Keratinocyte (primary cell): ENCODE data around the gene AMBP. TPM values are rescaled to one million over a fixed set of nuclear protein-coding genes. Genes with fewer than 3 reads are reported as not detected.

Experiments
- DNase-seq: peaks from one replicate; pipeline ENCODE4 v3.0.0-alpha.2; 2011; ENCODE audit warnings: low read depth, missing footprints, low spot score
- FAIRE-seq: peaks from 2 replicates; lab custom pipeline; 2011; peaks lifted over from hg19 to GRCh38; lab: Jason Lieb, UNC
- H2AFZ ChIP-seq: 2 replicates; pipeline ENCODE4 v1.6.0; 2012; ENCODE audit warnings: low read length, control low read depth, inconsistent platforms; ENCODE audit not compliant: control insufficient read depth
- H3K27ac ChIP-seq: 2 replicates; pipeline ENCODE4 v1.5.1; 2011; ENCODE audit warnings: low read length; ENCODE audit not compliant: control insufficient read depth, insufficient read depth
- H3K27me3 ChIP-seq: 3 replicates; pipeline ENCODE4 v1.6.0; 2011; ENCODE audit warnings: low read length; ENCODE audit not compliant: control insufficient read depth, insufficient read depth; ENCODE audit errors: extremely low read depth
- H3K36me3 ChIP-seq, 2 experiments: 2 replicates in 1 of 2; 3 replicates in 1 of 2; pipeline ENCODE4 v1.5.1; 2011; ENCODE audit warnings: low read length in 2 of 2, mild to moderate bottlenecking in 1 of 2; ENCODE audit not compliant: control insufficient read depth in 2 of 2, insufficient read depth in 2 of 2; ENCODE audit errors: extremely low read depth in 1 of 2
- H3K4me1 ChIP-seq: 3 replicates; pipeline ENCODE4 v1.5.1; 2011; ENCODE audit warnings: low read length; ENCODE audit not compliant: control insufficient read depth, insufficient read depth; ENCODE audit errors: extremely low read depth
- H3K4me2 ChIP-seq: 3 replicates; pipeline ENCODE4 v1.6.0; 2011; ENCODE audit warnings: low read depth, low read length; ENCODE audit not compliant: control insufficient read depth, insufficient read depth; ENCODE audit errors: extremely low read depth
- H3K4me3 ChIP-seq, 3 experiments: fragments of 200-600 bp in 1 of 3; sonication (generic) in 1 of 3; 2 replicates in 2 of 3; 3 replicates in 1 of 3; pipeline ENCODE4 v1.5.1; 2011 to 2016; ENCODE audit warnings: low read length in 3 of 3, mild to moderate bottlenecking in 3 of 3, control low read depth in 2 of 3, inconsistent platforms in 1 of 3, low read depth in 1 of 3, mixed read lengths in 1 of 3, mixed run types in 1 of 3, moderate library complexity in 1 of 3; ENCODE audit not compliant: control insufficient read depth in 2 of 3, insufficient read depth in 2 of 3; ENCODE audit errors: extremely low read depth in 1 of 3
- H3K79me2 ChIP-seq: 2 replicates; pipeline ENCODE4 v1.6.0; 2012; ENCODE audit warnings: low read length; ENCODE audit not compliant: control insufficient read depth, insufficient read depth
- H3K9ac ChIP-seq: 3 replicates; pipeline ENCODE4 v1.6.0; 2011; ENCODE audit warnings: low read length; ENCODE audit not compliant: control insufficient read depth, insufficient read depth; ENCODE audit errors: extremely low read depth
- H3K9me1 ChIP-seq: 3 replicates; pipeline ENCODE4 v1.6.0; 2011; ENCODE audit warnings: low read length; ENCODE audit not compliant: control insufficient read depth, insufficient read depth; ENCODE audit errors: extremely low read depth
- H3K9me3 ChIP-seq: 2 replicates; pipeline ENCODE4 v1.5.1; 2012; ENCODE audit warnings: low read depth, low read length; ENCODE audit not compliant: control insufficient read depth
- H4K20me1 ChIP-seq: 3 replicates; pipeline ENCODE4 v1.6.0; 2011; ENCODE audit warnings: low read length; ENCODE audit not compliant: control insufficient read depth, insufficient read depth; ENCODE audit errors: extremely low read depth
- EZH2 ChIP-seq: IDR thresholded peaks from one replicate; pipeline ENCODE4 v1.6.1; 2012; ENCODE audit warnings: inconsistent platforms, mild to moderate bottlenecking, low read length, moderate library complexity
- dilution Hi-C: fragments of 300-500 bp; cut with MboI; formaldehyde crosslinking; loops from one replicate; pipeline ENCODE4 v1.7.0; 2020; ENCODE audit warnings: low sequenced_read_pairs; ENCODE audit not compliant: extremely low pct_ligation_motif_present
- polyA plus RNA-seq, 5 experiments: library from polyadenylated mRNA; depleted of rRNA in 3 of 5; stranded (reverse) in 3 of 5; stranded (forward) in 1 of 5; unstranded in 1 of 5; fragments of >200 nt; gene quantifications; 1 replicate in 1 of 5; 2 replicates in 3 of 5; 3 replicates in 1 of 5; pipeline versions ENCODE4 v1.2.1 to v1.2.3, GENCODE V29; 2011 to 2012; ENCODE audit warnings: missing spikeins in 2 of 5, low read depth in 1 of 5, low replicate concordance in 1 of 5
- TF ChIP-seq, protein P1 (sequence below), 3 experiments: IDR thresholded peaks in 1 of 3; conservative IDR thresholded peaks in 1 of 3; optimal IDR thresholded peaks in 1 of 3; 2 replicates in 2 of 3; 3 replicates in 1 of 3; pipeline versions ENCODE3 to v1.5.1; 2011; ENCODE audit warnings: low read length in 3 of 3, mild to moderate bottlenecking in 3 of 3, moderate library complexity in 2 of 3, control low read depth in 1 of 3, inconsistent platforms in 1 of 3; ENCODE audit not compliant: insufficient read depth in 2 of 3; ENCODE audit errors: extremely low read depth in 1 of 3

The AMBP gene
- polyA plus RNA-seq, 1 donor (not counting 4 experiments of a cell fraction or from before 2014, with no cell fraction given), result not detected

- no peaks in the 10 kb centered on the region for H4K20me1 ChIP-seq
- H2AFZ ChIP-seq, result no peak overlapping the region
- no peaks in the 10 kb centered on the region for H3K4me1 ChIP-seq
- H3K9ac ChIP-seq, result no peak overlapping the region
- H3K27ac ChIP-seq, result no peak overlapping the region
- no peak overlapping the region for H3K4me3 ChIP-seq
- FAIRE-seq (no peak), DNase-seq (no peak)
- H3K27me3 ChIP-seq, result no peaks in the 10 kb centered on the region
- H3K79me2 ChIP-seq, result no peaks in the 10 kb centered on the region
- H3K9me1 ChIP-seq, result no peaks in the 10 kb centered on the region
- TF ChIP-seq, protein P1, sequence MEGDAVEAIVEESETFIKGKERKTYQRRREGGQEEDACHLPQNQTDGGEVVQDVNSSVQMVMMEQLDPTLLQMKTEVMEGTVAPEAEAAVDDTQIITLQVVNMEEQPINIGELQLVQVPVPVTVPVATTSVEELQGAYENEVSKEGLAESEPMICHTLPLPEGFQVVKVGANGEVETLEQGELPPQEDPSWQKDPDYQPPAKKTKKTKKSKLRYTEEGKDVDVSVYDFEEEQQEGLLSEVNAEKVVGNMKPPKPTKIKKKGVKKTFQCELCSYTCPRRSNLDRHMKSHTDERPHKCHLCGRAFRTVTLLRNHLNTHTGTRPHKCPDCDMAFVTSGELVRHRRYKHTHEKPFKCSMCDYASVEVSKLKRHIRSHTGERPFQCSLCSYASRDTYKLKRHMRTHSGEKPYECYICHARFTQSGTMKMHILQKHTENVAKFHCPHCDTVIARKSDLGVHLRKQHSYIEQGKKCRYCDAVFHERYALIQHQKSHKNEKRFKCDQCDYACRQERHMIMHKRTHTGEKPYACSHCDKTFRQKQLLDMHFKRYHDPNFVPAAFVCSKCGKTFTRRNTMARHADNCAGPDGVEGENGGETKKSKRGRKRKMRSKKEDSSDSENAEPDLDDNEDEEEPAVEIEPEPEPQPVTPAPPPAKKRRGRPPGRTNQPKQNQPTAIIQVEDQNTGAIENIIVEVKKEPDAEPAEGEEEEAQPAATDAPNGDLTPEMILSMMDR (optimal IDR thresholded peaks at IDR 0.05 in 1 of 3, IDR thresholded peaks at IDR 0.05 in 1 of 3, conservative IDR thresholded peaks at IDR 0.05 in 1 of 3; ENCODE audit: extremely low read depth in 1 of 3, insufficient read depth in 2 of 3, low read length in 3 of 3), result no peak
- TF ChIP-seq EZH2, result no peak
- peaks cover 0 to 11% of the 10 kb centered on the region in 2 experiments for H3K36me3 ChIP-seq
- H3K4me2 ChIP-seq, result no peak overlapping the region
- dilution Hi-C loops, result no loop called here
- no peaks in the 10 kb centered on the region for H3K9me3 ChIP-seq
Measured at GRCh38 chr9:114015607-114016006, 62.5 kb downstream of the AMBP start.

GRCh38 chr9:114014044-114014443 is 64.1 kb downstream of the AMBP start:
- TF ChIP-seq EZH2, result no peak
- TF ChIP-seq, protein P1 (optimal IDR thresholded peaks at IDR 0.05 in 1 of 3, IDR thresholded peaks at IDR 0.05 in 1 of 3, conservative IDR thresholded peaks at IDR 0.05 in 1 of 3; ENCODE audit: extremely low read depth in 1 of 3, insufficient read depth in 2 of 3, low read length in 3 of 3), result no peak

More at GRCh38 chr9:114014044-114014443, 64.1 kb downstream of the AMBP start:
- Histone ChIP-seq H3K27ac (no peak overlapping the region), H3K4me3 (no peak overlapping the region), H3K36me3 (peaks cover 0 to 12% of the 10 kb centered on the region in 2 experiments), H3K9me1 (peaks cover 1% of the 10 kb centered on the region), H3K27me3 (no peaks in the 10 kb centered on the region), H4K20me1 (no peaks in the 10 kb centered on the region), H3K9me3 (no peaks in the 10 kb centered on the region), H3K4me1 (no peaks in the 10 kb centered on the region), H3K79me2 (no peaks in the 10 kb centered on the region), H3K9ac (no peak overlapping the region), H3K4me2 (no peak overlapping the region), H2AFZ (no peak overlapping the region)
- dilution Hi-C loops, result no loop called here
- FAIRE-seq (no peak), DNase-seq (no peak)
